Subcutaneous abdominal adipose tissue (tissue), 5 donors: ENCODE data around the gene CD72.
A peak's percentile ranks its signal among the peaks of the same experiment; 100 is the strongest.
"Not testable (repeated sequence)": the region's sequence is repeated elsewhere in the genome, so short reads cannot be mapped to it uniquely, and the experiment has no call there.

ENCODE experiments used
- H3K27ac ChIP-seq: one replicate; pipeline ENCODE4 v1.7.0; 2013; ENCODE audit warnings: low read depth, mild to moderate bottlenecking, inconsistent platforms, low read length, moderate library complexity
- H3K27me3 ChIP-seq, 5 donors: one replicate each; pipeline ENCODE4 v1.7.0; 2013; ENCODE audit warnings: low read length in 5 of 5, inconsistent platforms in 1 of 5; ENCODE audit not compliant: control insufficient read depth in 5 of 5, insufficient read depth in 4 of 5
- H3K36me3 ChIP-seq, 5 donors: one replicate each; pipeline ENCODE4 v1.7.0; 2013; ENCODE audit warnings: low read length in 5 of 5; ENCODE audit not compliant: control insufficient read depth in 5 of 5, insufficient read depth in 5 of 5
- H3K4me1 ChIP-seq, 5 donors: one replicate each; pipeline ENCODE4 v1.7.0; 2013; ENCODE audit warnings: low read length in 5 of 5, mild to moderate bottlenecking in 3 of 5, moderate library complexity in 1 of 5; ENCODE audit not compliant: control insufficient read depth in 5 of 5, insufficient read depth in 5 of 5
- H3K4me3 ChIP-seq, 5 donors: one replicate each; pipeline ENCODE4 v1.7.0; 2013; ENCODE audit warnings: low read length in 5 of 5, low read depth in 1 of 5
- H3K9ac ChIP-seq, 5 donors: one replicate each; pipeline ENCODE4 v1.7.0; 2013; ENCODE audit warnings: low read length in 5 of 5, mild to moderate bottlenecking in 4 of 5, moderate library complexity in 3 of 5
- H3K9me3 ChIP-seq, 5 donors: one replicate each; pipeline ENCODE4 v1.7.0; 2013; ENCODE audit warnings: low read length in 5 of 5; ENCODE audit not compliant: control insufficient read depth in 5 of 5
- donor health status: healthy.
- donor health status: healthy.
- donor health status: healthy.
- donor health status: healthy.
- donor health status: healthy.

The CD72 gene

GRCh38 chr9:35599763-35600604, 18.2 kb downstream of the CD72 start:
- Histone ChIP-seq H3K9me3 (no peaks in the 10 kb centered on the region), H3K9ac (peak overlapping the region in 1 of 5 donors; percentile 17), H3K27ac (peak overlapping the region; percentile 50), H3K27me3 (no peaks in the 10 kb centered on the region), H3K4me3 (no peak overlapping the region), H3K4me1 (peaks cover 9 to 48% (median 42%) of the 10 kb centered on the region in 5 donors), H3K36me3 (no peaks in the 10 kb centered on the region)

GRCh38 chr9:35598866-35599590, 19.2 kb downstream of the CD72 start:
- H3K9ac ChIP-seq: no peak overlapping the region
- H3K27me3 ChIP-seq: no peaks in the 10 kb centered on the region
- no peak overlapping the region for H3K4me3 ChIP-seq
- peaks cover 0 to 7% (median 3%) of the 10 kb centered on the region in 5 donors for H3K9me3 ChIP-seq
- H3K4me1 ChIP-seq: peaks cover 5 to 43% (median 34%) of the 10 kb centered on the region in 5 donors
- H3K27ac ChIP-seq: no peak overlapping the region
- H3K36me3 ChIP-seq: no peaks in the 10 kb centered on the region

DNA sequence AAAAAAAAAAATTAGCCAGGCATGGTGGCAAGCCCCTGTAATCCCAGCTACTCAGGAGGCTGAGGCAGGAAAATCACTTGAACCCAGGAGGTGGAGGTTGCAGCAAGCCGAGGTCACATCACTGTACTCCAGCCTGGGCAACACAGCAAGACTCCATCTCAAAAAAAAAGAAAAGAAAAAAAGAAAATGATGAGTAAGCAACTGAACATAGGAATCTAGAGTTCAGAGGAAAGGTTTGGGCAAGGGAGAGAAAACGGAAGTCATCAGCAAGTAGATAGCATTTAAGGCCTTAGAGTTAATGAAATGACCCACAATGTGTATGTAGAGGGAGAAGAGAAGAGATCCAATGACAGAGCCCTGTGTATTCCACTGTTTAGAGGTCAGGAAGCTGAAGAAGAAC, 21.3 kb downstream of the CD72 start:
- not testable (repeated sequence) for H3K27me3 ChIP-seq, H3K27ac ChIP-seq, H3K36me3 ChIP-seq, H3K9ac ChIP-seq, H3K4me3 ChIP-seq
- H3K9me3 ChIP-seq: peaks cover 3 to 18% (median 10%) of the 10 kb centered on the region in 5 donors
- peaks cover 0 to 29% (median 22%) of the 10 kb centered on the region in 5 donors for H3K4me1 ChIP-seq

GRCh38 chr9:35594471-35594870, 23.7 kb downstream of the CD72 start:
- Histone ChIP-seq H3K27ac (no peak overlapping the region), H3K27me3 (no peaks in the 10 kb centered on the region), H3K4me3 (peak overlapping the region in 1 of 5 donors; percentile 13), H3K9ac (no peak overlapping the region), H3K9me3 (peaks cover 3 to 18% (median 10%) of the 10 kb centered on the region in 5 donors), H3K4me1 (peaks cover 0 to 16% (median 10%) of the 10 kb centered on the region in 5 donors), H3K36me3 (no peaks in the 10 kb centered on the region)

GRCh38 chr9:35593581-35593980, 24.6 kb downstream of the CD72 start:
- Histone ChIP-seq H3K9me3 (peaks cover 3 to 18% (median 10%) of the 10 kb centered on the region in 5 donors), H3K4me3 (no peak overlapping the region), H3K27me3 (no peaks in the 10 kb centered on the region), H3K27ac (no peak overlapping the region), H3K36me3 (no peaks in the 10 kb centered on the region), H3K9ac (no peak overlapping the region), H3K4me1 (peaks cover 0 to 7% (median 2%) of the 10 kb centered on the region in 5 donors)

GRCh38 chr9:35588506-35588905, 29.7 kb downstream of the CD72 start:
- H3K27me3 ChIP-seq, H3K9me3 ChIP-seq, H3K4me3 ChIP-seq, H3K27ac ChIP-seq, H3K36me3 ChIP-seq, H3K4me1 ChIP-seq, H3K9ac ChIP-seq: not testable (repeated sequence)

- H3K36me3 ChIP-seq: not testable (repeated sequence)
Observed at GRCh38 chr9:35584681-35585080, 33.5 kb downstream of the CD72 start.

GRCh38 chr9:35583521-35583920, 34.7 kb downstream of the CD72 start:
- H3K9me3 ChIP-seq: peaks cover 0 to 13% (median 3%) of the 10 kb centered on the region in 5 donors
- not testable (repeated sequence) for H3K4me3 ChIP-seq

More at GRCh38 chr9:35584681-35585080, 33.5 kb downstream of the CD72 start:
- H3K9ac ChIP-seq, H3K9me3 ChIP-seq, H3K27me3 ChIP-seq, H3K4me3 ChIP-seq, H3K27ac ChIP-seq, H3K4me1 ChIP-seq: not testable (repeated sequence)

DNA sequence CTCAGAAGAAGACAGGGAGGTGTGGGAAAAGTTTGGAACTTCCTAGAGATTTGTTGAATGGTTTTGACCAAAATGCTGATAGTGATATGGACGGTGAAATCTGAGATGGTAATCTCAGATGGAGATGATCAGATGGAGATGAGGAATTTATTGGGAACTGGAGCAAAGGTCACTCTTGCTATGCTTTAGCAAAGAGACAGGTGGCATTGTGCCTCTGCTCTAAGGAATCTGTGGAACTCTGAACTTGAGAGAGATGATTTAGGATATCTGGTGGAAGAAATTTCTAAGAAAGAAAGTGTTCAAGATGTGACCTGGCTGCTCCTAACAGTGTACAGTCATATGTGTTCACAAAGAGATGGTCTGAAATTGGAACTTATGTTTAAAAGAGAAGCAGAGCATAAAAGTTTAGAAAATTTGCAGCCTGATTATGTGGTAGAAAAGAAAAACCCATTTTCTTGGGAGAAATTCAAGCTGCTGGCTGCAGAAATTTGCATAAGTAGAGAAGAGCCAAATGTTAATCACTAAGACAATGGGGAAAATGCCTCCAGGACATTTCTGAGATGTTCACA, 38.5 kb downstream of the CD72 start:
- Histone ChIP-seq H3K9me3 (peaks cover 0 to 13% (median 3%) of the 10 kb centered on the region in 5 donors), H3K4me3 (peak overlapping the region in 1 of 5 donors; percentile 44)
- not testable (repeated sequence) for H3K9ac ChIP-seq, H3K27ac ChIP-seq, H3K27me3 ChIP-seq, H3K36me3 ChIP-seq, H3K4me1 ChIP-seq

More at GRCh38 chr9:35583521-35583920, 34.7 kb downstream of the CD72 start:
- not testable (repeated sequence) for H3K36me3 ChIP-seq, H3K27ac ChIP-seq, H3K4me1 ChIP-seq, H3K27me3 ChIP-seq, H3K9ac ChIP-seq

DNA sequence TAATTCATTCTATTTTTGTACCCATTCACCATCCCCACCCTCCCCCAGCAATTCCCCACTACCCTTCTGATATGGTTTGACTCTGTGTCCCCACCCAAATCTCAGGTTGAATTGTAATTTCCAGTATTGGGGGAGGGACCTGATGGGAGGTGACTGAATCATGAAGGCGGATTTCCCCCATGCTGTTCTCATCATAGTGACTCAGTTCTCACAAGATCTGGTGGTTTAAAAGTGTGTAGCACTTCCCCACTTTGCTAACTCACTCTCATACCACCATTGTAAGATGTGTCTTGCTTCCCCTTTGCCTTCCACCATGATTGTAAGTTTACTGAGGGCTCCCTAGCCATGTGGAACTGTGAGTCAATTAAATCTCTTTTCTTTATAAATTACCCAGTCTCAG, 39.1 kb downstream of the CD72 start:
- H3K27ac ChIP-seq: no peak overlapping the region
- peaks cover 0 to 13% (median 3%) of the 10 kb centered on the region in 5 donors for H3K9me3 ChIP-seq
- no peaks in the 10 kb centered on the region for H3K36me3 ChIP-seq
- H3K4me1 ChIP-seq: no peaks in the 10 kb centered on the region
- no peaks in the 10 kb centered on the region for H3K27me3 ChIP-seq
- no peak overlapping the region for H3K9ac ChIP-seq
- H3K4me3 ChIP-seq: no peak overlapping the region
